NB4 (cell line): ENCODE data around the gene CMSS1.

ENCODE experiments used
- CTCF ChIP-seq: IDR thresholded peaks from one replicate; pipeline ENCODE4 v1.5.1; 2012; ENCODE audit warnings: low read depth, low read length
- MYC ChIP-seq: IDR thresholded peaks from 2 replicates; pipeline ENCODE4 v1.6.1; 2011; ENCODE audit warnings: low read depth, low read length
- POLR2A ChIP-seq: IDR thresholded peaks from 2 replicates; pipeline ENCODE4 v1.6.1; 2011; ENCODE audit warnings: mild to moderate bottlenecking; ENCODE audit not compliant: insufficient read length; ENCODE audit errors: extremely low read depth
- TF ChIP-seq, protein P1 (sequence below): IDR thresholded peaks from 2 replicates; pipeline ENCODE4 v1.6.1; 2011; ENCODE audit warnings: low read depth, low read length

DNA sequence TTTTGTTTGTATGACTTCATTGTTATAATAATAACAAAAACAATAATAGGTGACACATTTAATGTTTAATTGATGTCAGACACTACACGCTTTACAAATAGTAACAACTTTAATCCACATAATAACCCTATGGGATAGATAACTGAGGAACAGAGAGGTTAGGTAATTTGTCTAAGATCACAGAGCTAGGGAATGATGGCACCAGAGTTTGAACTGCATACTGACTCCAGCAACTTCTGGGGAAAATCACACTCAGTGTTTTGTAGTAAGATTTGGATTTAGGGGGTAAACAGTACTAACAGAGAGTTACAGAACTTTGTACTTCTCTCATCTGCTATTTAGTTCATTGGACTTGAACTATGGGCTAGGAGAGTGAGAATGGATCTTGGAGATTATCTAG is 66.0 kb downstream of the CMSS1 start:
- TF ChIP-seq CTCF: no peak
- TF ChIP-seq POLR2A: no peak
- TF ChIP-seq, protein P1, sequence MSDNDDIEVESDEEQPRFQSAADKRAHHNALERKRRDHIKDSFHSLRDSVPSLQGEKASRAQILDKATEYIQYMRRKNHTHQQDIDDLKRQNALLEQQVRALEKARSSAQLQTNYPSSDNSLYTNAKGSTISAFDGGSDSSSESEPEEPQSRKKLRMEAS: no peak
- no peak for TF ChIP-seq MYC
